GM18907 (cell line): ENCODE measurements around the gene LRRK1.

Experiments used
- ATAC-seq: cut with Tn5 transposase; IDR thresholded peaks from one replicate; pipeline ENCODE4 v1.9.1; 2021; ENCODE audit warnings: mild to moderate bottlenecking, moderate library complexity; ENCODE audit not compliant: unreplicated experiment

The LRRK1 gene

GRCh38 chr15:100909989-100910955, 8.9 kb upstream of the LRRK1 start:
- ATAC-seq = no peak

- ATAC-seq = no peak
Observed at GRCh38 chr15:100911086-100911485, 8.1 kb upstream of the LRRK1 start.

GRCh38 chr15:100913961-100914360, 5.2 kb upstream of the LRRK1 start:
- no peak for ATAC-seq

GRCh38 chr15:100914876-100915275, 4.3 kb upstream of the LRRK1 start:
- no peak for ATAC-seq

- peak; percentile 73 for ATAC-seq
Observed at GRCh38 chr15:100918034-100918689, 995 bp upstream of the LRRK1 start.

- ATAC-seq = peak; percentile 16
Observed at GRCh38 chr15:100919481-100920405, 586 bp downstream of the LRRK1 start.

GRCh38 chr15:100920516-100921135, 1.5 kb downstream of the LRRK1 start:
- ATAC-seq = no peak

- no peak for ATAC-seq
Observed at GRCh38 chr15:100922192-100923040, 3.3 kb downstream of the LRRK1 start.

GRCh38 chr15:100923076-100923475, 3.9 kb downstream of the LRRK1 start:
- no peak for ATAC-seq

GRCh38 chr15:100923902-100924301, 4.7 kb downstream of the LRRK1 start:
- ATAC-seq = no peak

- no peak for ATAC-seq
Observed at GRCh38 chr15:100924436-100924835, 5.3 kb downstream of the LRRK1 start.

- no peak for ATAC-seq
Observed at GRCh38 chr15:100925480-100925879, 6.3 kb downstream of the LRRK1 start.

GRCh38 chr15:100926258-100926657, 7.1 kb downstream of the LRRK1 start:
- ATAC-seq = no peak

GRCh38 chr15:100926971-100927756, 8.0 kb downstream of the LRRK1 start:
- ATAC-seq = peak; percentile 72

GRCh38 chr15:100928632-100929280, 9.6 kb downstream of the LRRK1 start:
- ATAC-seq = no peak

GRCh38 chr15:100929641-100930042, 10.5 kb downstream of the LRRK1 start:
- ATAC-seq = no peak

GRCh38 chr15:100930306-100930848, 11.2 kb downstream of the LRRK1 start:
- no peak for ATAC-seq
